ENCODE measurements around the gene GPC3.
A peak's percentile ranks its signal among the peaks of the same experiment; 100 is the strongest.
"Not testable (repeated sequence)": the region's sequence is repeated elsewhere in the genome, so short reads cannot be mapped to it uniquely, and the experiment has no call there.

Gene GPC3

GRCh38 chrX:133783274-133783673 is 202.1 kb downstream of the GPC3 start:
- DNase-seq = peak in 4 of 56 donors; percentile 0

GRCh38 chrX:133781174-133781573 is 204.2 kb downstream of the GPC3 start:
- DNase-seq = no peak

GRCh38 chrX:133776072-133776471 is 209.3 kb downstream of the GPC3 start:
- DNase-seq = peak in 10 of 56 donors; percentile 0 to 10 (median 0)

GRCh38 chrX:133774807-133775206 is 210.6 kb downstream of the GPC3 start:
- no peak for DNase-seq

- no peak for DNase-seq
These were observed 214.2 kb downstream of the GPC3 start for GRCh38 chrX:133771086-133771646.

- not testable (repeated sequence) for DNase-seq
These were observed 222.3 kb downstream of the GPC3 start for GRCh38 chrX:133762976-133763548.

GRCh38 chrX:133754657-133755056 is 230.7 kb downstream of the GPC3 start:
- no peak for DNase-seq

- no peak for DNase-seq
These were observed 235.4 kb downstream of the GPC3 start for GRCh38 chrX:133749951-133750350.

- DNase-seq = no peak
These were observed 236.0 kb downstream of the GPC3 start for GRCh38 chrX:133749370-133749769.

- DNase-seq = no peak
These were observed 238.2 kb downstream of the GPC3 start for GRCh38 chrX:133747196-133747595.

GRCh38 chrX:133746593-133746992 is 238.8 kb downstream of the GPC3 start:
- no peak for DNase-seq

- no peak for DNase-seq
These were observed 240.0 kb downstream of the GPC3 start for GRCh38 chrX:133745349-133745748.

- DNase-seq = no peak
These were observed 242.6 kb downstream of the GPC3 start for GRCh38 chrX:133742602-133743305.

- no peak for DNase-seq
These were observed 244.1 kb downstream of the GPC3 start for GRCh38 chrX:133741303-133741702.

- no peak for DNase-seq
These were observed 258.8 kb downstream of the GPC3 start for GRCh38 chrX:133726642-133727041.

GRCh38 chrX:133726211-133726630 is 259.2 kb downstream of the GPC3 start:
- no peak for DNase-seq

GRCh38 chrX:133723930-133724329 is 261.5 kb downstream of the GPC3 start:
- no peak for DNase-seq

GRCh38 chrX:133722756-133723155 is 262.6 kb downstream of the GPC3 start:
- DNase-seq = no peak

GRCh38 chrX:133720269-133720668 is 265.1 kb downstream of the GPC3 start:
- not testable (repeated sequence) for DNase-seq

GRCh38 chrX:133715715-133716114 is 269.7 kb downstream of the GPC3 start:
- no peak for DNase-seq

- no peak for DNase-seq
These were observed 275.9 kb downstream of the GPC3 start for GRCh38 chrX:133709501-133709900.

- DNase-seq = no peak
These were observed 278.5 kb downstream of the GPC3 start for GRCh38 chrX:133706890-133707289.

- no peak for DNase-seq
These were observed 283.2 kb downstream of the GPC3 start for GRCh38 chrX:133702230-133702629.

All from amygdala (tissue), 56 donors.